HepG2 (cell line): ENCODE data around the gene MFSD12. TPM values are rescaled to one million over a fixed set of nuclear protein-coding genes. Genes with fewer than 3 reads are reported as not detected.

ENCODE experiments used
- KDM6A ChIP-seq: IDR thresholded peaks from 2 replicates; pipeline ENCODE4 v1.6.1; 2016; ENCODE audit warnings: low read depth
- KLF9 ChIP-seq: IDR thresholded peaks from 2 replicates; pipeline ENCODE4 v1.6.1; 2016; ENCODE audit warnings: low read depth
- MEF2D ChIP-seq: sonication (generic); formaldehyde crosslinking; IDR thresholded peaks from 2 replicates; pipeline ENCODE4 v1.5.1; 2020; ENCODE audit warnings: mild to moderate bottlenecking, missing genetic modification reagents
- MXD4 ChIP-seq: IDR thresholded peaks from 2 replicates; pipeline ENCODE4 v1.6.1; 2016; ENCODE audit warnings: mild to moderate bottlenecking, missing biosample characterization, missing genetic modification reagents
- NCOA5 ChIP-seq: sonication (generic); formaldehyde crosslinking; IDR thresholded peaks from 2 replicates; pipeline ENCODE4 v1.4.0; 2020; ENCODE audit warnings: missing genetic modification reagents
- NR2F2 ChIP-seq: IDR thresholded peaks from 2 replicates; pipeline ENCODE4 v1.6.1; 2012; ENCODE audit warnings: low read depth, inconsistent platforms, borderline replicate concordance
- RELA ChIP-seq: sonication (generic); formaldehyde crosslinking; IDR thresholded peaks from 2 replicates; pipeline ENCODE4 v1.4.0; 2020; ENCODE audit warnings: missing genetic modification reagents
- TEAD3 ChIP-seq: optimal IDR thresholded peaks from 2 replicates; pipeline ENCODE3; 2016; ENCODE audit warnings: borderline replicate concordance
- ZMYM4 ChIP-seq: sonication (generic); formaldehyde crosslinking; IDR thresholded peaks from 2 replicates; pipeline ENCODE4 v1.8.1; 2023; ENCODE audit warnings: mild to moderate bottlenecking, missing genetic modification reagents
- ZSCAN22 ChIP-seq: sonication (generic); formaldehyde crosslinking; IDR thresholded peaks from 2 replicates; pipeline ENCODE4 v1.4.0; 2020; ENCODE audit warnings: mild to moderate bottlenecking, missing genetic modification reagents
- polyA plus RNA-seq, 8 experiments: library from polyadenylated mRNA; depleted of rRNA in 3 of 8; stranded (reverse) in 7 of 8; unstranded in 1 of 8; fragments of >200 nt; fragmentation: Illumina TruSeq in 4 of 8; extraction: Trizol in 4 of 8; gene quantifications; 2 replicates each; pipeline versions ENCODE4 v1.2.1 to v1.2.3, GENCODE V29; 2011 to 2016; ENCODE audit warnings: low read depth in 4 of 8, missing spikeins in 1 of 8, mixed read lengths in 1 of 8; ENCODE audit not compliant: insufficient read depth in 1 of 8
- total RNA-seq, 5 experiments: library from RNA; depleted of rRNA; stranded (reverse); fragments of >200 nt; fragmentation: Illumina TruSeq; extraction: Trizol; gene quantifications; 2 replicates each; pipeline ENCODE4 v1.2.3, GENCODE V29; 2016; ENCODE audit warnings: low read depth in 1 of 5
- TF ChIP-seq, protein P1 (sequence below), 2 experiments: sonication (generic) in 1 of 2; formaldehyde crosslinking in 1 of 2; IDR thresholded peaks; 2 replicates each; pipeline versions ENCODE4 v1.4.0 to v1.6.1; 2018 to 2020; ENCODE audit warnings: missing genetic modification reagents in 2 of 2, borderline replicate concordance in 1 of 2, low read depth in 1 of 2, mild to moderate bottlenecking in 1 of 2, missing biosample characterization in 1 of 2
- TF ChIP-seq, protein P2 (sequence below): sonication (generic); formaldehyde crosslinking; IDR thresholded peaks from 2 replicates; pipeline ENCODE4 v1.5.0; 2020; ENCODE audit warnings: mild to moderate bottlenecking, missing genetic modification reagents, borderline replicate concordance
- TF ChIP-seq, protein P3 (sequence below): sonication (generic); formaldehyde crosslinking; IDR thresholded peaks from 2 replicates; pipeline ENCODE4 v1.4.0; 2020; ENCODE audit warnings: missing genetic modification reagents
- TF ChIP-seq, protein P4 (sequence below): sonication (generic); formaldehyde crosslinking; IDR thresholded peaks from 2 replicates; pipeline ENCODE4 v1.4.0; 2020; ENCODE audit warnings: mild to moderate bottlenecking, missing genetic modification reagents, borderline replicate concordance
- TF ChIP-seq, protein P5 (sequence below): sonication (generic); formaldehyde crosslinking; IDR thresholded peaks from 2 replicates; pipeline ENCODE4 v1.4.0; 2020; ENCODE audit warnings: mild to moderate bottlenecking, missing genetic modification reagents

MFSD12 gene
- total and polyA plus RNA-seq, 2 of the 13 experiments (the other 11 are each of a cell fraction or from before 2014, with no cell fraction given), result 27.2 to 29.1 TPM

DNA sequence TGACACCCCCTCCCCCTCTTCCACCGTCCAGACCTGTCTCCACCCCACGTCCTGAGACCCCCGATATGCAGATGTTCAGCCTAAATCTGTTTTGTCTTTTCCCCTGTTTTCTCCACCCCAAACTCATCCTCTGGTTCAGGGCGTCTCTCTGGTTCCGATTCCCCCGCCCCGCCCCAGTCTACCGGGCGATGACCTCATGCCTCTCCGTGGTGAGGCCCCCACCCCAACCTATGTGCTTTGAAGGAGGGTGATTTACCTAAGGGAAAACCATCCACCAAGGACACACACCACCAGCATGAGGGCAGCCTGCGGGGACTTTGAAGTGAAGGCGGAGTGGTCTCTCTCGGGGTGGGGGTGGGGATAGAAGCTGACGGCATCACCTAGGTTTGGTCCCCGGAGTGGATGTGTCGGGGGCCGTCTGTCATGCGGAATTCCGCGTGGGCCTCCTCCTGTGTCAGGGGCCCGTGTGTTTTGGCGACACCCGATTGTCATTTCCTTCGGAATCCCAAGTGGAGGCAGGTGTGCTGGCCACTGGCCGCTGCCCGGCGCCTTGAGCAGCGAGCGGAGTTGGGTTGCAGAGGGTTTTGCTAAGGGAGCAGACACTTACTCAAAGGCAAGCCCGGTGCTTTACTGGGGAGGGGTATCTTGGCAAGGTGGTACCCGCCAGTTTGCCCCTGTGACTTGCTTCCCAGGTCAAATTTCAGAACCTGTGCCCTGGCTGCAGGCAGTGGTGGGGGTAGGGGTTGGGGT lies 49.8 kb downstream of the MFSD12 start (continued):
- TF ChIP-seq, protein P1, sequence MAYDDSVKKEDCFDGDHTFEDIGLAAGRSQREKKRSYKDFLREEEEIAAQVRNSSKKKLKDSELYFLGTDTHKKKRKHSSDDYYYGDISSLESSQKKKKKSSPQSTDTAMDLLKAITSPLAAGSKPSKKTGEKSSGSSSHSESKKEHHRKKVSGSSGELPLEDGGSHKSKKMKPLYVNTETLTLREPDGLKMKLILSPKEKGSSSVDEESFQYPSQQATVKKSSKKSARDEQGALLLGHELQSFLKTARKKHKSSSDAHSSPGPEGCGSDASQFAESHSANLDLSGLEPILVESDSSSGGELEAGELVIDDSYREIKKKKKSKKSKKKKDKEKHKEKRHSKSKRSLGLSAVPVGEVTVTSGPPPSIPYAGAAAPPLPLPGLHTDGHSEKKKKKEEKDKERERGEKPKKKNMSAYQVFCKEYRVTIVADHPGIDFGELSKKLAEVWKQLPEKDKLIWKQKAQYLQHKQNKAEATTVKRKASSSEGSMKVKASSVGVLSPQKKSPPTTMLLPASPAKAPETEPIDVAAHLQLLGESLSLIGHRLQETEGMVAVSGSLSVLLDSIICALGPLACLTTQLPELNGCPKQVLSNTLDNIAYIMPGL (CRISPR knock-in tag; IDR thresholded peaks at IDR 0.05; ENCODE audit: borderline replicate concordance in 1 of 2, low read depth in 1 of 2), result peak in 1 of 2 experiments; percentile 53; a peak in 1 of 4 replicates
- TF ChIP-seq KLF9 (CRISPR knock-in tag) (no peak), MXD4 (CRISPR knock-in tag) (0 out of 2 replicates have a peak, but pooled peaks have one; percentile 31), RELA (CRISPR knock-in tag) (no peak), NCOA5 (CRISPR knock-in tag) (no peak), NR2F2 (no peak), TEAD3 (CRISPR knock-in tag) (no peak), ZSCAN22 (CRISPR knock-in tag) (no peak), MEF2D (0 out of 2 replicates have a peak, but pooled peaks have one; percentile 35), KDM6A (CRISPR knock-in tag) (0 out of 2 replicates have a peak, but pooled peaks have one; percentile 37), ZMYM4 (CRISPR knock-in tag) (no peak)
- TF ChIP-seq, protein P2, sequence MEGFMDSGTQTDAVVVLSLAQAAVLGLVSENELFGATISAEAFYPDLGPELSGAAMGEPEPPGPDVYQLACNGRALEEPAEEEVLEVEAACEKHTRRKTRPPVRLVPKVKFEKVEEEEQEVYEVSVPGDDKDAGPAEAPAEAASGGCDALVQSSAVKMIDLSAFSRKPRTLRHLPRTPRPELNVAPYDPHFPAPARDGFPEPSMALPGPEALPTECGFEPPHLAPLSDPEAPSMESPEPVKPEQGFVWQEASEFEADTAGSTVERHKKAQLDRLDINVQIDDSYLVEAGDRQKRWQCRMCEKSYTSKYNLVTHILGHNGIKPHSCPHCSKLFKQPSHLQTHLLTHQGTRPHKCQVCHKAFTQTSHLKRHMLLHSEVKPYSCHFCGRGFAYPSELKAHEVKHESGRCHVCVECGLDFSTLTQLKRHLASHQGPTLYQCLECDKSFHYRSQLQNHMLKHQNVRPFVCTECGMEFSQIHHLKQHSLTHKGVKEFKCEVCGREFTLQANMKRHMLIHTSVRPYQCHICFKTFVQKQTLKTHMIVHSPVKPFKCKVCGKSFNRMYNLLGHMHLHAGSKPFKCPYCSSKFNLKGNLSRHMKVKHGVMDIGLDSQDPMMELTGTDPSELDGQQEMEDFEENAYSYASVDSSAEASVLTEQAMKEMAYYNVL (CRISPR knock-in tag), result peak; percentile 38; the same call in 1 of the 2 replicates
- TF ChIP-seq, protein P3, sequence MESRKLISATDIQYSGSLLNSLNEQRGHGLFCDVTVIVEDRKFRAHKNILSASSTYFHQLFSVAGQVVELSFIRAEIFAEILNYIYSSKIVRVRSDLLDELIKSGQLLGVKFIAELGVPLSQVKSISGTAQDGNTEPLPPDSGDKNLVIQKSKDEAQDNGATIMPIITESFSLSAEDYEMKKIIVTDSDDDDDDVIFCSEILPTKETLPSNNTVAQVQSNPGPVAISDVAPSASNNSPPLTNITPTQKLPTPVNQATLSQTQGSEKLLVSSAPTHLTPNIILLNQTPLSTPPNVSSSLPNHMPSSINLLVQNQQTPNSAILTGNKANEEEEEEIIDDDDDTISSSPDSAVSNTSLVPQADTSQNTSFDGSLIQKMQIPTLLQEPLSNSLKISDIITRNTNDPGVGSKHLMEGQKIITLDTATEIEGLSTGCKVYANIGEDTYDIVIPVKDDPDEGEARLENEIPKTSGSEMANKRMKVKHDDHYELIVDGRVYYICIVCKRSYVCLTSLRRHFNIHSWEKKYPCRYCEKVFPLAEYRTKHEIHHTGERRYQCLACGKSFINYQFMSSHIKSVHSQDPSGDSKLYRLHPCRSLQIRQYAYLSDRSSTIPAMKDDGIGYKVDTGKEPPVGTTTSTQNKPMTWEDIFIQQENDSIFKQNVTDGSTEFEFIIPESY (CRISPR knock-in tag), result peak; percentile 92
- TF ChIP-seq, protein P4, sequence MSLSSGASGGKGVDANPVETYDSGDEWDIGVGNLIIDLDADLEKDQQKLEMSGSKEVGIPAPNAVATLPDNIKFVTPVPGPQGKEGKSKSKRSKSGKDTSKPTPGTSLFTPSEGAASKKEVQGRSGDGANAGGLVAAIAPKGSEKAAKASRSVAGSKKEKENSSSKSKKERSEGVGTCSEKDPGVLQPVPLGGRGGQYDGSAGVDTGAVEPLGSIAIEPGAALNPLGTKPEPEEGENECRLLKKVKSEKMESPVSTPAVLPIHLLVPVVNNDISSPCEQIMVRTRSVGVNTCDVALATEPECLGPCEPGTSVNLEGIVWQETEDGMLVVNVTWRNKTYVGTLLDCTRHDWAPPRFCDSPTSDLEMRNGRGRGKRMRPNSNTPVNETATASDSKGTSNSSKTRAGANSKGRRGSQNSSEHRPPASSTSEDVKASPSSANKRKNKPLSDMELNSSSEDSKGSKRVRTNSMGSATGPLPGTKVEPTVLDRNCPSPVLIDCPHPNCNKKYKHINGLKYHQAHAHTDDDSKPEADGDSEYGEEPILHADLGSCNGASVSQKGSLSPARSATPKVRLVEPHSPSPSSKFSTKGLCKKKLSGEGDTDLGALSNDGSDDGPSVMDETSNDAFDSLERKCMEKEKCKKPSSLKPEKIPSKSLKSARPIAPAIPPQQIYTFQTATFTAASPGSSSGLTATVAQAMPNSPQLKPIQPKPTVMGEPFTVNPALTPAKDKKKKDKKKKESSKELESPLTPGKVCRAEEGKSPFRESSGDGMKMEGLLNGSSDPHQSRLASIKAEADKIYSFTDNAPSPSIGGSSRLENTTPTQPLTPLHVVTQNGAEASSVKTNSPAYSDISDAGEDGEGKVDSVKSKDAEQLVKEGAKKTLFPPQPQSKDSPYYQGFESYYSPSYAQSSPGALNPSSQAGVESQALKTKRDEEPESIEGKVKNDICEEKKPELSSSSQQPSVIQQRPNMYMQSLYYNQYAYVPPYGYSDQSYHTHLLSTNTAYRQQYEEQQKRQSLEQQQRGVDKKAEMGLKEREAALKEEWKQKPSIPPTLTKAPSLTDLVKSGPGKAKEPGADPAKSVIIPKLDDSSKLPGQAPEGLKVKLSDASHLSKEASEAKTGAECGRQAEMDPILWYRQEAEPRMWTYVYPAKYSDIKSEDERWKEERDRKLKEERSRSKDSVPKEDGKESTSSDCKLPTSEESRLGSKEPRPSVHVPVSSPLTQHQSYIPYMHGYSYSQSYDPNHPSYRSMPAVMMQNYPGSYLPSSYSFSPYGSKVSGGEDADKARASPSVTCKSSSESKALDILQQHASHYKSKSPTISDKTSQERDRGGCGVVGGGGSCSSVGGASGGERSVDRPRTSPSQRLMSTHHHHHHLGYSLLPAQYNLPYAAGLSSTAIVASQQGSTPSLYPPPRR (CRISPR knock-in tag), result 0 out of 2 replicates have a peak, but pooled peaks have one; percentile 10
- TF ChIP-seq, protein P5, sequence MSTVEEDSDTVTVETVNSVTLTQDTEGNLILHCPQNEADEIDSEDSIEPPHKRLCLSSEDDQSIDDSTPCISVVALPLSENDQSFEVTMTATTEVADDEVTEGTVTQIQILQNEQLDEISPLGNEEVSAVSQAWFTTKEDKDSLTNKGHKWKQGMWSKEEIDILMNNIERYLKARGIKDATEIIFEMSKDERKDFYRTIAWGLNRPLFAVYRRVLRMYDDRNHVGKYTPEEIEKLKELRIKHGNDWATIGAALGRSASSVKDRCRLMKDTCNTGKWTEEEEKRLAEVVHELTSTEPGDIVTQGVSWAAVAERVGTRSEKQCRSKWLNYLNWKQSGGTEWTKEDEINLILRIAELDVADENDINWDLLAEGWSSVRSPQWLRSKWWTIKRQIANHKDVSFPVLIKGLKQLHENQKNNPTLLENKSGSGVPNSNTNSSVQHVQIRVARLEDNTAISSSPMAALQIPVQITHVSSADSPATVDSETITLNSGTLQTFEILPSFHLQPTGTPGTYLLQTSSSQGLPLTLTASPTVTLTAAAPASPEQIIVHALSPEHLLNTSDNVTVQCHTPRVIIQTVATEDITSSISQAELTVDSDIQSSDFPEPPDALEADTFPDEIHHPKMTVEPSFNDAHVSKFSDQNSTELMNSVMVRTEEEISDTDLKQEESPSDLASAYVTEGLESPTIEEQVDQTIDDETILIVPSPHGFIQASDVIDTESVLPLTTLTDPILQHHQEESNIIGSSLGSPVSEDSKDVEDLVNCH (CRISPR knock-in tag), result no peak
